DND-41 (cell line): ENCODE data around the gene TYMP.

ENCODE experiments used
- EZH2 ChIP-seq: IDR thresholded peaks from 3 replicates; pipeline ENCODE4 v1.6.1; 2012; ENCODE audit warnings: borderline replicate concordance, low read depth, mild to moderate bottlenecking, moderate library complexity, low read length, inconsistent platforms; ENCODE audit not compliant: severe bottlenecking
- TF ChIP-seq, protein P1 (sequence below): IDR thresholded peaks from 2 replicates; pipeline ENCODE4 v1.5.1; 2012; ENCODE audit warnings: borderline replicate concordance, low read length, moderate library complexity, mild to moderate bottlenecking; ENCODE audit not compliant: poor library complexity, severe bottlenecking; ENCODE audit errors: extremely low read depth

DNA sequence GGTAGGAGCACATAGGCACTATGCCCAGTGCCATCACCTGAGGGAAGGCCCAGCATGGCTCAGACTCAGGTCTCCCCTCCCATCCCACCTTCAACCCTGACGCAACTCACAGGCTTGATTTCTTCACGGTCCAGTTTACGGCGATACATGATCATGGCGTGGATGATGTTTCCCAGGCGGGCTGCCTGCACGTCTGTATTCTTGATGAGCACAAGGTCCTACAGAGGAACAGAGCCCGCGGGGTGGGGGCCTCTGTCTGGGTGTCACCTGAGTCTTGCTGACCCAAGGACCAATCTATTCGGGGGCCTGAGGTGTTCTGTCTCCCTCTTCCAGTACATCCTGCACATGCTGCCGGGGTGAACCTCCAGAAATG, 44.6 kb upstream of the TYMP start:
- TF ChIP-seq EZH2: no peak
- TF ChIP-seq, protein P1, sequence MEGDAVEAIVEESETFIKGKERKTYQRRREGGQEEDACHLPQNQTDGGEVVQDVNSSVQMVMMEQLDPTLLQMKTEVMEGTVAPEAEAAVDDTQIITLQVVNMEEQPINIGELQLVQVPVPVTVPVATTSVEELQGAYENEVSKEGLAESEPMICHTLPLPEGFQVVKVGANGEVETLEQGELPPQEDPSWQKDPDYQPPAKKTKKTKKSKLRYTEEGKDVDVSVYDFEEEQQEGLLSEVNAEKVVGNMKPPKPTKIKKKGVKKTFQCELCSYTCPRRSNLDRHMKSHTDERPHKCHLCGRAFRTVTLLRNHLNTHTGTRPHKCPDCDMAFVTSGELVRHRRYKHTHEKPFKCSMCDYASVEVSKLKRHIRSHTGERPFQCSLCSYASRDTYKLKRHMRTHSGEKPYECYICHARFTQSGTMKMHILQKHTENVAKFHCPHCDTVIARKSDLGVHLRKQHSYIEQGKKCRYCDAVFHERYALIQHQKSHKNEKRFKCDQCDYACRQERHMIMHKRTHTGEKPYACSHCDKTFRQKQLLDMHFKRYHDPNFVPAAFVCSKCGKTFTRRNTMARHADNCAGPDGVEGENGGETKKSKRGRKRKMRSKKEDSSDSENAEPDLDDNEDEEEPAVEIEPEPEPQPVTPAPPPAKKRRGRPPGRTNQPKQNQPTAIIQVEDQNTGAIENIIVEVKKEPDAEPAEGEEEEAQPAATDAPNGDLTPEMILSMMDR: no peak
